Embryonic facial prominence (tissue), 1 donor: Measurements from ENCODE around the gene PHF2.

Source experiments
- DNase-seq: peaks from one replicate; pipeline ENCODE4 v3.0.0-alpha.2; 2016; ENCODE audit errors: extremely low spot score

The PHF2 gene

GRCh38 chr9:93630806-93631411 lies 54.5 kb downstream of the PHF2 start:
- no peak for DNase-seq

DNA sequence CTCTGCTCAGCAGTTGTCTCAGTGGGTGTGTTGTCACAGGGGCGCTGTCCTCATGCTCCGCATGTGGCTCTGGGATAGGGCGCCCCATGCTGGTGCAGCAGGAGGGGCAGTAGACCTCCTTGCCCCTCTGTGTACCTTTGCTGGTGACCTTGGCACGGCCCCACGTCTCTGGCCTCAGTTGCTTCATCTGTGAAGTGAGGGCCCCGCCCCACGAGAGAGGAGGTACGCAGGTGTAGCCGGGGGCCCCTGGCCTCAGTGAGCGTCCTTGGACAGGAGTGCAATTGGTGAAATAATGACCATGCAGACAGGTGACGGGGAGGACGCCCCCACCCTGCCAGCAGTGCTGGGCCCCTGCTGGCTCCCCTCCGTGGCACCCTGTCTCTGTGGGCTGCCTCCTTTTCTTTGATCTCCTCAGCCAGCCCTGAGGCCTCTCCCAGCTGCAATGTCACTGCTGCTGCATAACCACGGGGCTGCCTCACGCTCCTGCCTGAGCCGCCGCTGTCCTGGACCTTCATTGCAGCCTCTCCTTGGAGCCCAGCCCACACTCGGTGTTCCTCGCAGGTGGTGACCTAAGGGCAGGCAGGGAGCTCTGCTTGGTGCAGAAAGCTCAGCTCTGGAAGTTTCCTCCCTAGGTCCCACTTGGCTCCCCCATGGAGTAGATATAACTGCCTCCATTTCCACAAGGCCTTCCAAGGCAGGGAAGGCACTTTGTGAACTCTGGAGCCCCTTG lies 57.3 kb downstream of the PHF2 start:
- no peak for DNase-seq

DNA sequence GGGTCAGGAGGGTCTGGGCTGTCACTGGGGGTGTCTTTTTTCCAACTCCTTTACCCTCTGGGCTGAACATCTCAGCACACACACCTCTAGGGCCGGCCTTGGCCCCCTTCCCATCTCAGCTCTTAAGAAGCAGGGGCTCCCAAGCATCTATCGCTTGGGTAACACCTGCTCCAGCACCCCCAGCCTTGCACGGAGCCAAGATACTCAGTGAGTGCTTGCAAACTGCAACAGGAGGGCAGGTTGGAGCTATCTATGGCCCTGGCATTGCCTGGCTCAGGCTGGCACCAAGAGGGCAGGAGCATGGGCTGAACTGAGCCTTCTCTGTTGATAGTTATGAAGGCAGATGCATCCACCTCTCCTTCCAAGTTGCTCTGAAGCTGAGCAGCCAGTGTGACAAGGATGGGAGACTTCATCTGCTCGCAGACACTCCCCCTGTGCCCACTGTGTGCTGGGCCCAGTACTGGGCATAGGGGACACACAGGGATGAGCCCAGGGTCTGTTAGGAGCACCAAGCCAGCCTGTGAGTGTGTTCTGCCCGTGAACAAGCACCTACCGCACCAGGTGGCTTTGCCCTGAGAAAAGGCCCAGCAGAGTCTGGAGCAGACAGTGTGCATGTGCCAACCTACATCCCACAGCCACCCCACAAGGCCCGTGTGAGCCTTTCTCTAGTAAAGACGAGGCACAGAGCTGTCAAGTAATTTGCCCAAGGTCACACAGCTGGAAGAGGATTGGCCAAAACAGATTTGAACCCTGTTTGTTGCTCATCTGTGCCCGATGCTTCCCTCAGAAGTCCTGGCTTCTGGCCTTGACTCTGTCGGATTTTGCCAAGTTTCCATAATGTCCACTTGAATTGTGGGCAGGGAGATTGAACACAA lies 58.2 kb downstream of the PHF2 start:
- DNase-seq: no peak

DNA sequence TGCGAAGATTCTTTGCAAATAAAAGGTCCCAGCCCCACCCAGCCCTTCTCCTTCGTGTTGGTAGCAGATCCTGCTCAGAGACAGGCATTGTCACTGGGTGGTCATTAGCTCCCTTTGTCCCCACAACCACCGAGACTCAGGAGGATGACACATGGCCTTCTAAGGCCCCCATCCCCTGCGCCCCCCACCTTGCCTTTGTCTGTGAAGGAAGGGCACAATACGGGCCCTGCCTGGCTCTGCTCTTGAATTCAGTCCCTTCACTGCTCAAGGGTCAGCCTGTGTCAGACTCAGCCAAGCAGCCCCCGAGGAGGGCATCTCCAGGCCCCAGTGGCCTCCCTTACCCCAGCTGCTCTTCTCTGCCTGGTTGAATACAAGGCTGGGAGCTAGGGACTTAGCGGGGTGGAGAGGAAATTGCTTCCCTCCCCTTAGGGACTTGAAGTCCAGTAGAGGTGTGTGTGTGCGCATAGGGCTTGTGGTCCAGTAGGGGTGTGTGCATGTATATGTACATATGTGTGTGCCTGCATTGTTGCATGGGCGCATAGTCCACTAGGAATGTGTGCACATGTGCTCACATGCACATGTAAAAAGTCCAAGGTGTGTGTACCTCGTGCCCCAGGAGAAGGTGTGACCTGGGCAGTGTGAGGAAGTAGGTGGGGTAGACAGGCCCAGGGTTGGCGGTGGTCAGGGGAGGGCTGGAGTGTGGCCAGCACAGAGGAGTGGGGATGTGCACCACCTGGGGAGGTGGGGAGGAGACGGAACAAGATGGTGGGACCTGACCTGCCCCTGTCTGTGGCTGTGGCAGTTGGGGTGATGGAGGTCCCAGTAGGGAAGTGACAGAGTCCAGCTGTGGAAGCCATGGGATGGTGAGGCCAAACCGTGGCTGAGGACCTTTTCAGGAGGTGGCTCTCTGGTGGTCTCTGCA lies 59.1 kb downstream of the PHF2 start:
- DNase-seq: no peak

DNA sequence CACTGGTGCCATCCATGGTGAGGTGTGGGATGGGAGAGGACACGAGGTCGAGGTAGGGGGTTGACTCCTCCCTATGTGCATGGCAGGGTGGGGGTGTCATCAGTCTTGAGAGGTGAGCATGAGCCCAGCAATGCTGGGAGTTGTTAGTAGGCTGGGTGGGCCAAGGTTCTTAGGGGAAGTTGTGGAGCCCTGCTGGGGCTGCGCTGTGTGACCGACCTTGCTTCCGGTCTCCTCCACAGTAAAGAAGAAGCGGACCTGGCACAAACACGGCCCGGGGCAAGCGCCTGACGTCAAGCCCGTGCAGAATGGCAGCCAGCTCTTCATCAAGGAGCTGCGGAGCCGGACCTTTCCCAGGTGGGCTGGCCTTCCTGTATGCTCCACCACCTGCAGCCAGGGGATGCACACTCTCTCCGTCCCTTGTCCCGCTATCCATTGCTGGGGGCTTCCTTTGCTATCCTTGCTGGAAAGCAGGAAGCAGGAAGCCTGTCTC lies 59.8 kb downstream of the PHF2 start:
- no peak for DNase-seq

DNA sequence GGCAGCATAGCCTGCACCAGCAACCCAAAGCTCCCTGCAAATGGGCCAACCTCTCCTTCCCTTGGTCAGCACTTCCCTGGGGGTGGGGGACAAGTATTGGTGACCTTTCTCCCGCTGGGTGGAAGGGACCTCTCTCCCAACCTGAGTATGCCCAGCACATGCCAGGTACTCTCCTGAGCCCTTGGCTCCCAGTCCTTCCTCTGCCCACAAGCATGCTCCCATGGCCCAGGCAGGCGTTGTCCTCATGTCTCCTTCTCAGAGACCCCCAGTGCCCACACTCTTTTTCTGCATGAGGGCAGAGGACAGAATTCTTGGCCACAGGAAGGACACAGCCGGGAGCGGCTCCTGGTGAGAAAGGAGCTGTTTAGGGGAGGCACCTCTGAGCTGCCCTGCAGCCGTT lies 60.3 kb downstream of the PHF2 start:
- no peak for DNase-seq

GRCh38 chr9:93637886-93638285 lies 61.5 kb downstream of the PHF2 start:
- no peak for DNase-seq

GRCh38 chr9:93640027-93640426 lies 63.6 kb downstream of the PHF2 start:
- DNase-seq: no peak

DNA sequence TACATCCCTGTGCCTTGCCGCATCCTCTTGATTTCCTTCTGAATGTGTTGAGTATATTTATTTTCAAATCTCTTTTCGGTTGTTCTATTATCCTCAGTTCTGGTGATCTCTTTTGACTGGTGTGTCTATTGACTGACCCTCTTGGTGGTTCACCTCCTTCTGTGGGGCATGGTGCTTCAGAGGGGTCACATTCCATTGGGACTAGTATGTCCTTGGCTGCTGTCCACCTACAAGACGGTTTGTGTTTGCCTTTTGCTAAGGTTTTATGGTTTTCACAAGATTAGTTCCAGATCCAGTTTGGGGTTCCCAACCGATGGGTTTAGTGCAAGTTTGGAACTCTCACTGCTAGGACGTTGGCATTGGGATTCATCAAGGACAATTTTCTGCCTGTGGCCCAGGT lies 66.6 kb downstream of the PHF2 start:
- DNase-seq: no peak

GRCh38 chr9:93644397-93645088 lies 68.2 kb downstream of the PHF2 start:
- no peak for DNase-seq

DNA sequence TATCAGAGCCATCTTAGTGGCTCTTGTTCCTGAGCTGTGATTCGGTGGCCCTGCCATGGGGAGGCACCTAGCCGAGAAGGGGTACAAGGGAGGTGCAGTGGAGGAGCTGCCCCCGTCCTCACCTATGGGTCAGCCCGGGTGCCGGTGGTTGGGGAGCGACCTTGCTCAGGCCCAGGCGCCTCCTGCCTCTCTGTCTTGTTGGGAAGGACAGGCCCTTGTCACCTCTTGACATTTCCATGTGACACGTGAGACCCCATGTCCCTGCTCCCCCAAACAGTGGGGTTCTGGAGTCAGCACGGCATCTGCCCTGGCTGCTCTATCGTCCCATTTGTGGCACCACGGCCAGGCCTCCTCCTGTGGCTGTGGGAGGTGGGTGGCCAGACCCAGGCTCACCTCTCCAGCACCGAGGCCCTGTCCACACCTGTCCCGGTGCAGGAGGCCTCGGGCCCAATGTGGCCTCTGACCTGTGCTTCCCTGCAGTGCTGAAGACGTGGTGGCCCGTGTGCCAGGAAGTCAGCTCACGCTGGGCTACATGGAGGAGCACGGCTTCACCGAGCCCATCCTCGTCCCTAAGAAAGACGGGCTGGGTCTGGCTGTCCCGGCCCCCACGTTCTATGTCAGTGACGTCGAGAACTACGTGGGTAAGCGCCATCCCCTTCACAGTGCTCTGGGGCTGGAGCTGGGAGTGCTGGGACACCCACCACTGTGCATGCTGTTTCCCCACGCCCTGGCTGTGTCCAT lies 68.9 kb downstream of the PHF2 start:
- DNase-seq: no peak

DNA sequence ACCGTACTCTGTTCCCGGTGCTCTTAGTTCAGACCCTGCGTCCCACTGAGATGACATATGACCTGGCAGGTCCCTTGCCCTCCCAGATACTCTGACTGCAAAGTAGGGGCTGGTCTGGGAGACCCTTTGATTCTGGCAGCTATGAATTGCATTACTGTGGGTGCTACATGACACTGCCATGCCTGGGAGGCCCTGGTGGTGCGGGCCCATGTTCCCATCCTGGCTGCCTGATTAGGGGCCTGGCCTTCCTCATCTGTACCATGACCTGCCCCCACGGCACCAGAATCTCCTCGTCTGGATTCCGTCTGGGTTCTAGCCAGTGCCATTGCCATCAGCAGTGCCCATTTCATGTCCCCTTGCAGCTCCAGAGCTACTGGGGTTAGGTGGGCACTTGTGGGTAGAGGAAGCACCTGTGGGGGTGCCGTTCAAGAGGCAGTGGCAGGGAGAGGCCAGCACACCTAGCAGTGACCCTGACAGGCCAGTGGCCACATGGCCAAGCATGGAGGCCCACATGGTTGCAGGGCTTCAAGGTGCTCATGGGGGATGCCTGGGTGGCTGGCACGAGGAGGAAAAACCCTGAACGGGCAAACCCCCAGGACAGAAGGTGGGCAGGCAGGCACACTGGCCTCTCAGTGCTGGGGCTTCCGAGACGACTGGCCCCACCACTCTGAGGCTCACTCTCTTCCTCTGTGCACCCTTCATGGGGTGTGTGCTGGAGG lies 69.7 kb downstream of the PHF2 start:
- DNase-seq: no peak

GRCh38 chr9:93646640-93647178 lies 70.3 kb downstream of the PHF2 start:
- DNase-seq: no peak

DNA sequence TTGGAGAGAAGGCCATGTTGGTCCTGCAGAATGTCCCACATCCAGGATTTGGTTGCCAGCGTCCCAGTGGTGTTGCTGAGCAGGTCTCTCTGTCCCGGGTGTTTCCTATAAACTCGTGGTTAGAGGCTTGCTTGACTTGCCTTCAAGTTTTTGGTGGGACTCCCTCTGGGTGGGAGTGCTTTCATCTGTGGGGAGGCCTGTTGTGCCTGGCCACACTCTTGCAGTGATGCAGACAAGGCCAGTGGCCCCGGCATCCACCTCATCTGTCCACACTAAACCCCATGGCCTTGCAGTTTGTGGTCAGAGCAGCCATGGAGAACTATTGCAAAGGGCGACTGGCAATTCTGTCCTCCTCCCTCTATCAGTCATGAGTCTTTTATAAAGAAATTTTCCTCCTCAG lies 71.8 kb downstream of the PHF2 start:
- no peak for DNase-seq

DNA sequence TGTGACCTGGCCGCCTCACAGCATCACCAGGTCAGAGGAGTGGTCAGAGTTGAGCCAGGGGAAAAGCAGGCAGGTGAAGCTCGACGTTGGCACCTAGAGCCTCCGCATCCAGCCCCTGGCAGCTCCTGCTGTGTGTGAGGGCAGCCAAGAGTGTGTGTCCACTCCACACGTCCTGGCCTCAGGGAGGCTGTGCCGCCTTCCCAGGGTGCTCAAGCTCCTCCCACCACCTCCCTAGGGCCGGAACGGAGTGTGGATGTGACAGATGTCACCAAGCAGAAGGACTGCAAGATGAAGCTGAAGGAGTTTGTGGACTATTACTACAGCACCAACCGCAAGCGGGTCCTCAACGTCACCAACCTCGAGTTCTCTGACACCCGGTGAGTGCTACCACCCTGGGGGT lies 72.5 kb downstream of the PHF2 start:
- no peak for DNase-seq

- no peak for DNase-seq
Observed at GRCh38 chr9:93649610-93650261, 73.4 kb downstream of the PHF2 start.

DNA sequence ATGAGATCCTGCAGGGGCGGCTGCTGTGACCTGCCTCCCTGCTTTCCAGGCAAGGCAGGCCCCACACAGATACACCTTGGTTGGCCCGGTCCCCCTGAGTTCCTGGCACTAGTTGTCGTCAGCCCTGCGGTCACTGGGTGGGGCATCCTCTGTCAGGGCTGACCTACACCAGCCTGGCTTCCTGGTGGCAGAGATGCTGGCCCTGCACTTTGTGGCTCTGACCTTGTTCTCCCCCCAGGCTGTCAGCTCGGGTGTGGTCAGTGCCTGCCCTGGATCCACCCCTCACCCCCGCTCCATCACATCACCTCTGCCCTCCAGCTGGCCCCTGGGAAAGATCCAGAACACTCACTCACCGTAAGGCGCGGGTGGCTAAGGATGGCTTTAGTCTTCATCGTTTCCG lies 74.1 kb downstream of the PHF2 start:
- no peak for DNase-seq

GRCh38 chr9:93651521-93651950 lies 75.2 kb downstream of the PHF2 start:
- no peak for DNase-seq
